ENCODE data around the gene ABCC3. TPM values are rescaled to one million over a fixed set of nuclear protein-coding genes. Genes with fewer than 3 reads are reported as not detected.

ABCC3 gene
- total and polyA plus RNA-seq, 9 of the 15 experiments (the other 6 are each of a cell fraction or from before 2014, with no cell fraction given), result 0.03 to 1.6 (median 0.42) TPM; not detected in 5

GRCh38 chr17:50607522-50608175 lies 27.0 kb upstream of the ABCC3 start (continued):
- TF ChIP-seq, protein P1, sequence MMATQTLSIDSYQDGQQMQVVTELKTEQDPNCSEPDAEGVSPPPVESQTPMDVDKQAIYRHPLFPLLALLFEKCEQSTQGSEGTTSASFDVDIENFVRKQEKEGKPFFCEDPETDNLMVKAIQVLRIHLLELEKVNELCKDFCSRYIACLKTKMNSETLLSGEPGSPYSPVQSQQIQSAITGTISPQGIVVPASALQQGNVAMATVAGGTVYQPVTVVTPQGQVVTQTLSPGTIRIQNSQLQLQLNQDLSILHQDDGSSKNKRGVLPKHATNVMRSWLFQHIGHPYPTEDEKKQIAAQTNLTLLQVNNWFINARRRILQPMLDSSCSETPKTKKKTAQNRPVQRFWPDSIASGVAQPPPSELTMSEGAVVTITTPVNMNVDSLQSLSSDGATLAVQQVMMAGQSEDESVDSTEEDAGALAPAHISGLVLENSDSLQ (IDR thresholded peaks at IDR 0.05), result no peak
- TF ChIP-seq, protein P2, sequence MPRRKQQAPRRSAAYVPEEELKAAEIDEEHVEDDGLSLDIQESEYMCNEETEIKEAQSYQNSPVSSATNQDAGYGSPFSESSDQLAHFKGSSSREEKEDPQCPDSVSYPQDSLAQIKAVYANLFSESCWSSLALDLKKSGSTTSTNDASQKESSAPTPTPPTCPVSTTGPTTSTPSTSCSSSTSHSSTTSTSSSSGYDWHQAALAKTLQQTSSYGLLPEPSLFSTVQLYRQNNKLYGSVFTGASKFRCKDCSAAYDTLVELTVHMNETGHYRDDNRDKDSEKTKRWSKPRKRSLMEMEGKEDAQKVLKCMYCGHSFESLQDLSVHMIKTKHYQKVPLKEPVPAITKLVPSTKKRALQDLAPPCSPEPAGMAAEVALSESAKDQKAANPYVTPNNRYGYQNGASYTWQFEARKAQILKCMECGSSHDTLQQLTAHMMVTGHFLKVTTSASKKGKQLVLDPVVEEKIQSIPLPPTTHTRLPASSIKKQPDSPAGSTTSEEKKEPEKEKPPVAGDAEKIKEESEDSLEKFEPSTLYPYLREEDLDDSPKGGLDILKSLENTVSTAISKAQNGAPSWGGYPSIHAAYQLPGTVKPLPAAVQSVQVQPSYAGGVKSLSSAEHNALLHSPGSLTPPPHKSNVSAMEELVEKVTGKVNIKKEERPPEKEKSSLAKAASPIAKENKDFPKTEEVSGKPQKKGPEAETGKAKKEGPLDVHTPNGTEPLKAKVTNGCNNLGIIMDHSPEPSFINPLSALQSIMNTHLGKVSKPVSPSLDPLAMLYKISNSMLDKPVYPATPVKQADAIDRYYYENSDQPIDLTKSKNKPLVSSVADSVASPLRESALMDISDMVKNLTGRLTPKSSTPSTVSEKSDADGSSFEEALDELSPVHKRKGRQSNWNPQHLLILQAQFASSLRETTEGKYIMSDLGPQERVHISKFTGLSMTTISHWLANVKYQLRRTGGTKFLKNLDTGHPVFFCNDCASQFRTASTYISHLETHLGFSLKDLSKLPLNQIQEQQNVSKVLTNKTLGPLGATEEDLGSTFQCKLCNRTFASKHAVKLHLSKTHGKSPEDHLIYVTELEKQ (CRISPR knock-in tag; IDR thresholded peaks at IDR 0.05), result no peak
- no peak for TF ChIP-seq PTBP1 (IDR thresholded peaks at IDR 0.05; ENCODE audit: low read depth, low read length)
- no peak for TF ChIP-seq ZNF347 (CRISPR knock-in tag; IDR thresholded peaks at IDR 0.05; ENCODE audit: low read depth)
- no peak for TF ChIP-seq ZBTB17 (CRISPR knock-in tag; IDR thresholded peaks at IDR 0.05)
- TF ChIP-seq TCF15 (CRISPR knock-in tag; IDR thresholded peaks at IDR 0.05), result no peak
- no peak for TF ChIP-seq USF1 (CRISPR knock-in tag; IDR thresholded peaks at IDR 0.05)
- no peak for TF ChIP-seq ARID1B (IDR thresholded peaks at IDR 0.05)
- TF ChIP-seq FOXP1 (CRISPR knock-in tag; IDR thresholded peaks at IDR 0.05), result no peak
